ENCODE data around the gene ST6GALNAC2. TPM values are rescaled to one million over a fixed set of nuclear protein-coding genes. Genes with fewer than 3 reads are reported as not detected.

The ST6GALNAC2 gene
- total and polyA plus RNA-seq, 12 donors = 1.5 to 8.4 (median 5.7) TPM

DNA sequence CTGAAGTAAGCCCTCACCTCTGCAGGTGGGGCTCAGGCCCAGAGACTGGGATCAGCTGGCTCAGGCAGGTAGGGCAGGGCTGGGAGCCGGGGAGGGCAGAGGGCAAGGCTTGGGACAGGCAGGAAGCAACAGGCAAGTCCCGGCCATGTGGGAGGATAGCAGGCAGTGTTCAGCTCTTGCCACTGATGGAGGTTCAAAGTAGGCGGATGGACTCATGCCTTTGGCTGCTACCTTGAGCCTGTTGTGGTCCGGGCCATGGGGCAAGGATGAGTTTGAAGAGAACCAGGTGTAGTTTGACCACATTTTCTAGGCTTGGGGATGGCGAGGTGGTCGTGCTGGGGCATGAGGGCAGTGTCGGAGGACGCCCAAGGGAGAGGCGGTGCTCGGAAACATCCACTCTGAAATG is 43.1 kb downstream of the ST6GALNAC2 start:
- 88% methylated on average over 10 of the region's 10 CpGs for WGBS, 2 donors
- TF ChIP-seq, protein P1, sequence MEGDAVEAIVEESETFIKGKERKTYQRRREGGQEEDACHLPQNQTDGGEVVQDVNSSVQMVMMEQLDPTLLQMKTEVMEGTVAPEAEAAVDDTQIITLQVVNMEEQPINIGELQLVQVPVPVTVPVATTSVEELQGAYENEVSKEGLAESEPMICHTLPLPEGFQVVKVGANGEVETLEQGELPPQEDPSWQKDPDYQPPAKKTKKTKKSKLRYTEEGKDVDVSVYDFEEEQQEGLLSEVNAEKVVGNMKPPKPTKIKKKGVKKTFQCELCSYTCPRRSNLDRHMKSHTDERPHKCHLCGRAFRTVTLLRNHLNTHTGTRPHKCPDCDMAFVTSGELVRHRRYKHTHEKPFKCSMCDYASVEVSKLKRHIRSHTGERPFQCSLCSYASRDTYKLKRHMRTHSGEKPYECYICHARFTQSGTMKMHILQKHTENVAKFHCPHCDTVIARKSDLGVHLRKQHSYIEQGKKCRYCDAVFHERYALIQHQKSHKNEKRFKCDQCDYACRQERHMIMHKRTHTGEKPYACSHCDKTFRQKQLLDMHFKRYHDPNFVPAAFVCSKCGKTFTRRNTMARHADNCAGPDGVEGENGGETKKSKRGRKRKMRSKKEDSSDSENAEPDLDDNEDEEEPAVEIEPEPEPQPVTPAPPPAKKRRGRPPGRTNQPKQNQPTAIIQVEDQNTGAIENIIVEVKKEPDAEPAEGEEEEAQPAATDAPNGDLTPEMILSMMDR (IDR thresholded peaks at IDR 0.05) = no peak
- Histone ChIP-seq H3K27ac (peak overlapping the region in 4 of 10 donors; percentile 82 to 92 (median 86)), H3K9me3 (no peaks in the 10 kb centered on the region), H3K4me3 (no peak overlapping the region), H3K36me3 (no peaks in the 10 kb centered on the region), H3K27me3 (peaks cover 0 to 52% (median 0%) of the 10 kb centered on the region in 7 donors), H3K4me1 (peaks cover 50 to 87% (median 68%) of the 10 kb centered on the region in 9 donors)
- no peak for ATAC-seq
- intact Hi-C loops (cut with DNase I) = loop anchor here in 1 of 10 donors (10.0 kb wide), 1 partner anchor 182 kb away; the partner anchor contains the start of genes JMJD6 and METTL23
- DNase-seq = no peak

DNA sequence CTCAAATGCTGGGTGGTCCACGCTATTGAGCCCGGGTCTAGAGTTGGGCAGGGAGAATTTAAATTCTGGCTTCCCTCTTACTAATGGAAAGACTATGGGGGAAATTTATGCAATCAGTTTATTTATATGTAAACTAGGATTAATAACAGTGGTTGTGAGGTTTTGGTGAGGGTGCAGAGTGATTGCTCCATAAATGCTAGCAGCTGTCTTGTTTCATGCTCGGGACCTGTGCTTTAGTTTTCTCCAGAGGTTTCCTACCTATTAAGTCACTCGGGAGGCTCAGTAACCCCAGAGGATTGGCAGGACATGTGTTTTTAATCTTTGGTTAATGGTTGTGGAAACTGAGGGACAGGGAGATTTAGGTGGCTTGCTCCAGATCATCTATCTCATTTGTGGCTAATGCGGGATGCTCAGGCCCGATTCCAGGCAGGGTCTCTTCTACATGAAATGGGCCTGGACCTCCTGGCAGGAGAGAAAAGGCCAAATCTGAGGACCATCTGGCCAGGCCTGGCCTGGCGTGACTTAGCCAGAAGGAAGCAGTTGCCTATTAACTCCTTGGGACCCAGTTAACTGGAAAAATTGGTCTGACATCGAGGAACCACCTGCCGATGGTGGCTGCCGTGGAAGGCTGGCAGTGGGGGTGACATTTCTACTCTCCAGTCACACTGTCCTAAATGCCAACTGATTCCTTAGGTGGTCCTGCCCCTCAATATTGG is 43.8 kb downstream of the ST6GALNAC2 start:
- Histone ChIP-seq H3K27ac (peak overlapping the region in 1 of 10 donors; percentile 82), H3K9me3 (no peaks in the 10 kb centered on the region), H3K27me3 (peaks cover 0 to 57% (median 0%) of the 10 kb centered on the region in 7 donors), H3K4me1 (peaks cover 46 to 86% (median 65%) of the 10 kb centered on the region in 9 donors), H3K36me3 (no peaks in the 10 kb centered on the region), H3K4me3 (no peak overlapping the region)
- TF ChIP-seq, protein P1 (IDR thresholded peaks at IDR 0.05) = no peak
- DNase-seq (no peak), ATAC-seq (no peak)
- WGBS, 2 donors = 86 to 92% methylated on average over 10 of the region's 10 CpGs
- intact Hi-C loops (cut with DNase I) = loop anchor here in 1 of 10 donors (10.0 kb wide), 1 partner anchor 183 kb away; the partner anchor contains the start of genes JMJD6 and METTL23

DNA sequence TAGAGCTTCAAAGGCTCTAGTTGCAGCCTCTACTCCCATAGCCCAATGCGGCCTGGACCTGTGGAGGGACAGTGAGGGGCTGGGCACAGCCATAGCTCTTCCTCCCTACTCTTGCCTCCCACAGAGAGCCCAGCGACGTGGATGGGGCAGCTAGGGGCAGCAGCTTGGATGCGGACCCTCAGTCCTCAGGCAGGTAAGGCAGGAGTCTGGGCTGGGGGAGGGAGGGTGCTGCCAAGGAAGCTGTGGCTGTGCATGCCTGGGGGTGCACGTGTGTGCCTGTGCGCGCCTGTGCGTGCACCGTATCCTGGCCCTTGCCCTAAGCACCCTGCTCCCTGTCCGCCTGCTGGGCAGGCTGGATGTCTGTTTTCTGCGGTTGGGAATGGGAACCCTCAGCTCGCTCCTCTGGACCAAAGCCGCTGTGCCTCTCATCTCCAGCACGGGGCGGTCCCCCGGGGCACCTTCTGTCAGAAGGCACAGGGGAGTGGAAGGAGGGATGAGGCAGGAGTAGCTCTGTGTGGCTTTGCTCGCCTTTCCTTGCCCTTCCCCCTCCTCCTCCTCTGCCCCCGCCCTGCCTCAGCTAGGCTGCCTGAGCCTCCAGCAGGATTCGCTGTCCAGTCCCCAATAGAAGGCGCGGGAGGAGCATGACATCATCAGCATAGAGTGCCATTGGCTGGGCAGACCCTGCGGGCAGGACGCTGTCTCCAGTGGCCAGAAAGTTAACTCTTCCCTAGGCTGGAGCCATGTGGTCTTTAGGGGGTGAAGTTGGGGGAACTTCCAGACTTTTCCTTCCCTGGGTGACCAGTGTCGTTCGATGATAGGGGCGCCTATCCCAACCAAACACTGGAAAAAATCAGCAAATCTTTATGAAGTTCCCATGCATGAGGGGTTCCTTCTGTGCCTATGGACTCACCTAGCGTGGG is 45.0 kb downstream of the ST6GALNAC2 start:
- 5 to 7% methylated on average over 27 of the region's 27 CpGs for WGBS, 2 donors
- Histone ChIP-seq H3K27ac (peak overlapping the region; percentile 58 to 85 (median 78)), H3K27me3 (peaks cover 0 to 66% (median 0%) of the 10 kb centered on the region in 7 donors), H3K36me3 (no peaks in the 10 kb centered on the region), H3K4me3 (peak overlapping the region in 9 of 10 donors; percentile 35 to 53 (median 43)), H3K4me1 (peaks cover 45 to 84% (median 57%) of the 10 kb centered on the region in 9 donors), H3K9me3 (no peaks in the 10 kb centered on the region)
- intact Hi-C loops (cut with DNase I) = loop anchor here in 1 of 10 donors (10.0 kb wide), 1 partner anchor 184 kb away; the partner anchor contains the start of genes JMJD6 and METTL23
- TF ChIP-seq, protein P1 (IDR thresholded peaks at IDR 0.05) = peak in 8 of 9 donors; percentile 6 to 47 (median 30)
- DNase-seq (peak; percentile 90 to 97), ATAC-seq (peak; percentile 88 to 96 (median 94))
